Activated gamma-delta T cell treated with Interleukin-2 at 50 U/mL for 16 hours (primary cell): Measurements from ENCODE around the gene MAP4K1.
"Not testable (repeated sequence)": the region's sequence is repeated elsewhere in the genome, so short reads cannot be mapped to it uniquely, and the experiment has no call there.

Source experiments
- DNase-seq: peaks from one replicate; pipeline ENCODE4 v3.0.0-alpha.2; 2020

MAP4K1 gene

DNA sequence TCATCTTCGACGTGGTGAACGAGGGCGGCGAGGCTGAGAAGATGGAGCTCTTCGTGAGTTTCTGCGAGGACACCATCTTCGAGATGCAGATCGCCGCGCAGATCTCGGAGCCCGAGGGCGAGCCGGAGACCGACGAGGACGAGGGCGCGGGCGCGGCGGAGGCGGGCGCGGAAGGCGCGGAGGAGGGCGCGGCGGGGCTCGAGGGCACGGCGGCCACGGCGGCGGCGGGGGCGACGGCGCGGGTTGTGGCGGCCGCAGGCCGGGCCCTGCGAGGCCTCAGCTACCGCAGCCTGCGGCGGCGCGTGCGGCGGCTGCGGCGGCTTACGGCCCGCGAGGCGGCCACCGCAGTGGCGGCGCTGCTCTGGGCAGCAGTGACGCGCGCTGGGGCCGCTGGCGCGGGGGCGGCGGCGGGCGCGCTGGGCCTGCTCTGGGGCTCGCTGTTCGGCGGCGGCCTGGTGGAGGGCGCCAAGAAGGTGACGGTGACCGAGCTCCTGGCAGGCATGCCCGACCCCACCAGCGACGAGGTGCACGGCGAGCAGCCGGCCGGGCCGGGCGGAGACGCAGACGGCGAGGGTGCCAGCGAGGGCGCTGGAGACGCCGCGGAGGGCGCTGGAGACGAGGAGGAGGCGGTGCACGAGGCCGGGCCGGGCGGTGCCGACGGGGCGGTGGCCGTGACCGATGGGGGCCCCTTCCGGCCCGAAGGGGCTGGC is 52.6 kb downstream of the MAP4K1 start:
- DNase-seq, result peak; percentile 19

DNA sequence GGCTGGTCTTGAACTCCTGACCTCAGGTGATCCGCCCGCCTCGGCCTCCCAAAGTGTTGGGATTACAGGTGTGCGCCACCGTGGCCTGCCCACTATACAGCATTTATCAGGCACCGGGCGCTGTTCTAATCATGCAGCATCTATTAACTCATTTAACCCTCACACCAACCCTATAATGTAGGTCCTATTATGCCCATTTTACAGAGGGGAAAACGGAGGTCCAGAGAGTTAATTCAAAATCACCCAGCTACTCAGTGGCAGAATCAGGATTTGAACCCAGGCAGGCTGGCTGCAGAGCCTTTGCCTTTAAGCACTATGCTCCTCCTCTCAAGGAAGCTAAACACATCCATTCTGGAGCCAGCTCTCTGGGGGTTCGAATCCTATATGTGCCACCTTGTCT is 54.3 kb downstream of the MAP4K1 start:
- DNase-seq, result no peak

DNA sequence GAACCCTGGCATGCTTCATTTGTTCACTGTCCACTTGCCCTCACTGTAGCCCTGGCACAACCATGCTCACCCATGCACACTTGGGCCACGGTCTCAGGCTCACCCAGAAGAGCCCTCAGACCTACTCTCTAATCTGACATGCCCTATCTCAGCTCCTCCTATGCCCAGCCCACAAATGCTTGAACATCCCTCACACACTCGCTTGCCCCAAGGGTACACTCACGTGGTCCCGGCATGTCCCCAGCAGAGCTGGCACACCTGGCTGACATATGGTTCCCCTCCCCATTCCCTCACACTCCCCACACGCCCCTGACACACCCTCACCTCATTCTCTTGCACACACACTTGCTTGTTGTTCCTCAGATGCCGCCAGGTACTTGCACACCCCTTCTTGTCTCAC is 55.7 kb downstream of the MAP4K1 start:
- no peak for DNase-seq

DNA sequence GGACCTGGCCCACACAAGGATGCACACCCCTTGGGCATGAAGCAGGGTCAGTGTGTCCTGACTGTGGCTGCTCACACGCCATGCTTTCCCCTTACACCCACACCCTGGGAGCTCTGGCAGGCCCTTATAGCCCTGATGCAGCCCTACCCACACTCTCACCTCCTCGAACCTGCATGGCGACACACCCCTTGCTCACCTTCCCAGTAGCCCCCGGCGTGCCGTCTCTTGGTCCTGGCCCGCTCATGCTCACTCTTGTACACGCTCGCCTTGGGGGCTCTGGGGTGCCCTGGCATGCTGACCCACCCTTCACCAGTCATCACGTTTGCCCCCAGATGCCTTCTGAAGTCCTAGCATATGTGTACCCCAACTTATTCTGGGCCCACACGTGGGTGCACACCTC is 56.1 kb downstream of the MAP4K1 start:
- no peak for DNase-seq

DNA sequence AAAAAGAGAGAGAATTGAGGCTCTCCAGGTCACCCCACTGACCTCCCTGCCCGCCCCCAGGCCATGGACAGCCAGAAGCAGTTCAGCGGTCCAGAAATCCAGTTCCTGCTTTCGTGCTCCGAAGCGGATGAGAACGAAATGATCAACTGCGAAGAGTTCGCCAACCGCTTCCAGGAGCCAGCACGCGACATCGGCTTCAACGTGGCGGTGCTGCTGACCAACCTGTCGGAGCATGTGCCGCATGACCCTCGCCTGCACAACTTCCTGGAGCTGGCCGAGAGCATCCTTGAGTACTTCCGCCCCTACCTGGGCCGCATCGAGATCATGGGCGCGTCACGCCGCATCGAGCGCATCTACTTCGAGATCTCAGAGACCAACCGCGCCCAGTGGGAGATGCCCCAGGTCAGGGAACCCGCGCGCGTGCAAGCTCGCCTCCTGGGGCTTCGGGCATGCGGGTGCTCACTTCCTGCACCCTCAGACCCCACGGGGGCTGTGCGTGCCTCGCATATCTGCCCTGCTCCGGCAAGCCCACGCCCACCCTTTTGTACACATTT is 56.6 kb downstream of the MAP4K1 start:
- DNase-seq, result no peak

DNA sequence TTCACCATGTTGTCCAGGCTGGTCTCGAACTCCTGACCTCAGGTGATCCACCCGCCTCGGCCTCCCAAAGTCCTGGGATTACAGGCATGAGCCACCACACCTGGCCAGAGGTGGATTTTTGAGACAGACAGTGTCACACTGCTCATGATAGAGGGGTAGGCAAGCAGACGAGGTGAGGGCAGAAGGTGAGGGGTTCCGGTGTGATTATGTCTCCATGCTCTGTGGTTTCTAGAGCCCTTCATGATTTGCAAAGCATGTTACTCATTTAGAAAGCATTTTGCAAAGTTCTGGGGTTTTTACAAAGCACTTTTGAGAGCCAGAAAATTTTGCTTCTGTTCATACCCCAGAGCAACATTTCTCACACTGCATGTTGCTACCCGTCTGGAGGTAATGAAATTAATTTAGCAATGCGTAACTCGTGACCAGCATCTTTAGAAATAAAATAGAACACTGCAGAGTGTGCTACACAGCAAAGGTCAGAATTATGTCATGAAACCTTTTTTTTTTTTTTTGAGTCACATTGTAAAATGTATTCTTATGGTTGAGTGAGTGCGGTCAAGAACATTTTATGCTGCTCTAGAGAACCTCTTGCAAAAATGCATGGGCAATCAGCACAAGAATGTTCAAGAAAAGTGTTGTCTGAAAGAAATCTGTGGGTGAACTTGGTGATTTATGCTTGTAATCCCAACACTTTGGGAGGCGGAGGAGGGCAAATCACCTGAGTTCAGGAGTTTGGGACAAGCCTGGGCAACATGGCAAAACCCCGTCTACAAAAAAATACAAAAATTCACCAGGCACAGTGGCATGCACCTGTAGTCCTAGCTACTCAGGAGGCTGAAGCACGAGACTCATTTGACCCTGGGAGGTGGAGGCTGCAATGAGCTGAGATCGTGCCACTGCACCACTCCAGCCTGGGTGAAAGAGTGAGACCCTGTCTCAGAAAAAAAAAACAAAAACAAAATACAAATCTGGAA is 58.0 kb downstream of the MAP4K1 start:
- peak; percentile 53 for DNase-seq

DNA sequence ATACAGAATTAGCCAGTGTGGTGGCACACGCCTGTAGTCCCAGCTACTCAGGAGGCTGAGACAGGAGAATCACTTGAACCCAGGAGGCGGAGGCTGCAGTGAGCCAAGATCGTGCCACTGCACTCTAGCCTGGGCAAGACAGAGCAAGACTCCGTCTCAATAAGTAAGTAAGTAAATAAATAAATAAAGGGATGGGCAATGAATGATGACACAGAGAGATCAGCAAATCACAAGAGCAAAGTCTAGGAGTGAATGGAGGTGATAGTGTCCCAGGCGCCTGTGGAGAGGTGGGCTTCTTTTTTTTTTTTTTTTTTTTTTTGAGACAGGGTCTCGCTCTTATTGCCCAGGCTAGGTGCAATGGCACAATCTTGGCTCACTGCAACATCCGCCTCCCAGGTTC is 58.8 kb downstream of the MAP4K1 start:
- DNase-seq, result not testable (repeated sequence)

DNA sequence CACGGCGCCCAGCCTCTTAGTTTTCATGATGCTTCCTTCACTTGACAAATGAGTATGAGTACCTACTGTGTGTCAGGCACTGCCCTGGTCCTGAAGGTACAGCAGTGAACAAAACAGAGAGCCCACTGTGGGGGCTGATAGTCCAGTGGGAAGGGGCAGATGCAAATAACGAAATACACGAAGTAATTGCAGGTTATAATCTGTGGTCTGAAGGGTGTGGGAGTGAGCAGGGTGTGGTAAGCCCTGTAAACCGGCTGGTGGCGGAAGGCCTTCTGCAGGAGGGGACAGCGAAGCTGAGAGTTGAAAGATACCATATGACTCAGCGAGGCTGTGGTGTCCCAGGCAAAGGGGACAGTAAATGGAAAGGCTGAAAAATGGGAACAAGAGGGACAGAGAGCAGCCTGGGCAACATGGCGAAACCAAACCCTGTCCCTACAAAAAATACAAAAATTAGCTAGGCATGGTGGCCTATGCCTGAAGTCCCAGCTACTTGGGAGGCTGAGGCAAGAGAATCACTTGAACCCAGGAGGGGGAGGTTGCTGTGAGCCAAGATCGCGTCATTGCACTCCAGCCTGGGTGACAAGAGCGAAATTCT is 60.5 kb downstream of the MAP4K1 start:
- peak; percentile 38 for DNase-seq

DNA sequence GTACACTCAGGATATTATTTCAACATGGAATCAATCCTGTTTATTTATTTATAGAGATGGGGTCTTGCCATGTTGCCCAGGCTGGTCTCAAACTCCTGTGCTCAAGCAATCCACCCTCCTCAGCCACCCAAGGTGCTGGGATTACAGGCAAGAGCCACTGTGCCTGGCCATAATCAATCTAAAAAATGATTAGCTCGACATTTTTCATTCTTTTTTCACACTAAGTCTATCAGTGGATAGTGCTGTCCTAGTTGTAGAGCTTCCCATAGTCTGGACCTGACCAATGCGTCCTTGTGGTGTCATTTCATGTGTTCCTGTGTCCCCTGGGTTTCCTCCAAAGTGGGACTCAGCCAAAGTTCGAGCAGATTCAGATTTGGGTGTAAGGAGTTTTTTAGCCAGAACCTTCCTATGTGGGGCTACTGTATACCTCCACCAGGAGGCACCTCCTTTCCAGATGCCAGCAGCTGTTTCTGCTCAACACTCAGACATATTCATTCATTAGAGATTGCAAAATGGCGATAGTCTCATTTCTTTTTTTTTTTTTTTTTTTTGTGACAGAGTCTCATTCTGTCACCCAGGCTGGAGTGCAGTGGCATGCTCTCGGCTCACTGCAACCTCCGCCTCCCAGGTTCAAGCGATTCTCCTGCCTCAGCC is 61.1 kb downstream of the MAP4K1 start:
- no peak for DNase-seq

DNA sequence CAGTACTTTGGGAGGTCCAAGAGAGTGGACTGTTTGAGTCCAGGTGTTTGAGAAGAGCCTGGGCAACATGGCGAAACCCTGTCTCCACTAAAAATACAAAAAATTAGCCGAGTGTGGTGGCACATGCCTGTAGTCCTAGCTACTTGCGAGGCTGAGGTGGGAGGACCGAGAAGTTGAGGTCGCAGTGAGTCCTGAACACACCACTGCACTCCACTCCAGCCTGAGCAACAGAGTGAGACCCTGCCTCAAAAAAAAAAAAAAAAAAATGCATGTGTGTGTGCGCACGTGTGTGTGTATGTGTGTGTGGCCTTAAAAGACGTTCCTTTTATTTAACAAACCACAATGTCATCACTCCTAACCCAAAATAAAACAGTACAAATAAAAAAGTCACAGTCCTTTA is 62.6 kb downstream of the MAP4K1 start:
- DNase-seq, result no peak

DNA sequence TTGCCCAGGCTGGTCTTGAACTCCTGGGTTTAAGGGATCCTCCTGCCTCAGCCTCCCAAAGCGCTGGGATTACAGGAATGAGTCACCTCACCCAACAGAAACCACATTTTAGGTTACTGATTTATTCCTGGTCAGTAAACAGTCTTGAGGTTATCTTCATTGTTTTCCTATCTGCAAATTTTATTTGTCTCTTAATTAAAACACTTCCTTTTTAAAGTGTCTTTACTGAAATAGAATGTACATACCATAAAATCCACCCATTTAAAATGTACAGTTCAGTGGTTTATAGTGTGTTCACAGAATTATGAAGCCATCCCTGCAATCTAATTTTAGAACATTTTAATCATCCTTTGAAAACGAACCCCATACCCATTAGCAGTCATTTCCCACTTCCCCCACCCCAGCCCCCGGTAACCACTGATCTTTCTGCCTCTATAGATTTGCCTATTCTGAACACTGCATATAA is 63.0 kb downstream of the MAP4K1 start:
- DNase-seq, result no peak

DNA sequence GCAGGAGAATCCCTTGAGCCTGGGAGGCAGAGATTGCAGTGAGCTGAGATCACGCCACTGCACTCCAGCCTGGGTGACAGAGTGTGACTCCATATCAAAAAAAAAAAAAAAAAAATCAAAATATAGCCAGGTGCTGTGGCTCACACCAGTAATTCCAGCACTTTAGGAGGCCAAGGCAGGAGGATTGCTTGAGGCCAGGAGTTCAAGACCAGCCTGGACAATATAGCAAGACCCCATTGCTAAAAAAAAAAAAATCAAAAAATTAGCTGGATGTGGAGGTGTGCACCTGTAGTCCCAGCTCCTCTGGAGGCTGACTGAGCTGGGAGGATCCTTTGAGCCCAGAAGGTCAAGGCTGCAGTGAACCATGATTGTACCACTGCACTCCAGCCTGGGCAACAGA is 64.5 kb downstream of the MAP4K1 start:
- not testable (repeated sequence) for DNase-seq

DNA sequence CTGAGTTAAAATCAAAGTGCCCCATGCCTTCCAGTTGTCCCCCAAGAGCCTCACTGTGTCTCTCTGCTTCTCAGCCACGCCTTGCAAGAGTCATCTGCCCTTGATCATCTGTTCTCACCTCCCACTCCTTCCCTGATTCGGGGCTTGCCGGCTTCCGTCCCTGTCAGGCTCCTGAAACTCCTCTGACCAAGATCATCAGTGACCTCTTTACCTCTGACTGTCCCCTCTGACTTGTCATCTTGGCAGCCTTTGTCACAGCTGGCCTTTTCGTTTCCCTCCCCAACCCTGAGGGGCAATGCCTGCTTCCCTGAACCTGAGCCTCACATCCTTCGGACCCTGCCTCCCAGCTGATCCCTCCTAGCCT is 66.3 kb downstream of the MAP4K1 start:
- DNase-seq, result peak; percentile 22

DNA sequence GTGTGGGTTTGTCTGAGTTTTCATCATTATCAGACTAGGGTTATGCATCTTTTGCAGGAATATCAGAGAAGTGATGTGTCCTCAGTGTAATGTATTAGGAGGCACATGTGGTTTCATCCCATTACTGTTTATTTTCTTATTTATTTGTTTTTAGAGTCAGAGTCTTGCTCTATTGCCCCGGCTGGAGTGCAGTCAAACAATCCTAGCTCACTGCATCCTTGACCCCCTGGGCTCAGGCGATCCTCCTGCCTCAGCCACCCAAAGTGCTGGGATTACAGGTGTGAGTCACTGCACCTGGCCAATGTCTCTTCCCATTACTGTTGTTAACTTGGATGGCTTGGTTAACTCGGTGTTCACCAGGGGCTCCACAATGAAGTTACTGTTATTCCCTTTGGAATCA is 67.4 kb downstream of the MAP4K1 start:
- no peak for DNase-seq

DNA sequence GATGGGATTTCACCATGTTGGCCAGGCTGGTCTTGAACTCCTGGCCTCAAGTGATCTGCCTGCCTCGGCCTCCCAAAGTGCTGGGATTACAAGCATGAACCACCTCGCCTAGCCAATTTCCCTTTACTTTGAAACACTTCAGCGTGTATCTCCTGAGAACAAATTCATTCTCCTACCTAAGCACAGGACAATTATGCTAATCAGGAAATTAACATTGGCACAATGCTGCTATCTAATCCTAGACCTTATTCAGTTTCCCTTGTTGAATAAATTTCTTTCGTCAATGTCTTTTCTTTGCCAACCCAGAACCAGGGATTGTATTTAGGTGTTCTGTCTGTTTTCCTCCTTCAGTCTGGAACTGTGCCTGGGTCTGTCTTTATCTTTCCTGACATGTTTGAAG is 67.8 kb downstream of the MAP4K1 start:
- no peak for DNase-seq

DNA sequence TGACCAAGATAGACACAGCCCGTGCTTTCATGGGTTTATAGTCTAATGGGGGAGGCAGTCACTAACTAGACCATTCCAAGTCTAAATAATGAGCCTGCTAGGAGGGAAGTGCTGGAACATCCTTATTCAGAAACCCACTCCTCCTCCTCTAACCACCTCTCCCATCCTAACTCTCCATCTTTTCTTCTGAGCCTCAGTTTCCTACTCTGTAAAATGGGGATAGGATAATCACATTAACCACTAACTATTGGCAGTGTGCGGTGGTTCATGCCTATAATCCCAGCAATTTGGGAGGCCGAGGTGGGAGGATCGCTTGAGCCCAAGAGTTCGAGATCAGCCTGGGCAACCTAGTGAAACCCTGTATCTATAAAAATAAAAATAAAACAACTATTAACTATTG is 68.7 kb downstream of the MAP4K1 start:
- no peak for DNase-seq

DNA sequence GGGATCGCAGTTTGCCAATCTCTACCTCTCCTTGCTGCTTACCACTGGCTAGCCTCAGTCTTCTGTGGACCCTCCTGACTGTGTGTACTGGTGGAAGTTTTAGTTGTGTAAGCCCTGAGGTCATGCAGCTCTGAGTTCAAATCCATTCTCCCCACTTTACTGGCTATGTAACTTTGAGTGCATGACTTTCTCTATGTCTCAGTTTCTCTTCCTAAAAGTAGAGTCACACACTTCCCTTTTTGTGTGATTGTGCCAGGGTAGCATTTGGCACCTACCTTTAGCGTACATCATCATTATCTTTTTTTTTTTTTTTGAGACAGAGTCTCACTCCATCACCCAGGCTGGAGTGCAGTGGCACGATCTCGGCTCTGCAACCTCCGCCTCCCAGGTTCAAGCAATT is 70.3 kb downstream of the MAP4K1 start:
- no peak for DNase-seq

DNA sequence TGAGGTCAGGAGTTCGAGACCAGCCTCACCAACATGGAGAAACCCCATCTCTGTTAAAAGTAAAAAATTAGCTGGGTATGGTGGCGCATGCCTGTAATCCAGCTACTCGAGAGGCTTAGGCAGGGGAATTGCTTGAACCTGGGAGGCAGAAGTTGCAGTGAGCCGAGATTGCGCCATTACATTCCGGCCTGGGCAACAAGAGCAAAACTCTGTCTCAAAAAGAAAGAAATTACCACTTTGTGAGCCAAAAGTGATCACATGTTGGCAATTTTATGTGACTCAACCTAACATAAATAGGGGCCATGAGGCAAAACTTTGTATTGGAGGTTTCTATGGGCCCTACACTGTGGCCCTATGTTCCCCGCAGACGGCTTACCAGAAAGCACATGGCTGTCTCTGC is 72.2 kb downstream of the MAP4K1 start:
- DNase-seq, result no peak

DNA sequence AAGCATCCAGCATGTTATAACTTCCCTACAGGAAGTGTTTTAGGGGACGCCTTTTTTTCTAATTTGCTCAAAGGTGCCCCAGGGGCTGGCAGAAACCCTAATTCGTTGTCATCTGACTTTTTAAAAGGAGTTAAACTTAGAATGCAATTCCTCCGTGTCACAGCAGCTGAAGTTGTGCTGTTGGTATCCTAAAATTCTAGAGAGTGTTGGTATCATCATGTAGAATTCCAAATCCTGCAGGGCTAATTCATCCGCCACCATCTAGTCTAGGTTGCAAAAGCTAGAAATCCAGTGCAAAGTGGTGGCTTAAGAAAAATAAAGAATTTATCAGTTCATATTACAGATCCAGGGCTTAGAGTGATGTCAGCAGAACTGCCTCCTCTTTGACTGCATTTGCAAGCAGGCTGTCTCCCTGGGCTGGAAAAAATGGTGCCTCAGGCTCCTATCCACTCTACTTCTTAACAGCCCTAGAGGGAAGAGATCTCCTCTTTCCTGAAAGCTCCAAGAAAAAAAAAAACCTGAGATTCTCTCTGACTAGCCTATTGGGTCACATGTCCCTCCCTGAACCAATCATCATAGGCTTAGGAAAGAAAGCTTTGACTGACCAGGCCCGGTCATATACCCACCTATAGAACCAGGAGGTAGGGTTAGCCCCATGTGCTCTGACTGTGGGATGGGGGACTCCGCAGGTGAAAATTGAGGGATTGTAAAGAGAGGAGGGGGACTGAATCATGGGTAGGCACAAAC is 73.0 kb downstream of the MAP4K1 start:
- DNase-seq, result no peak

DNA sequence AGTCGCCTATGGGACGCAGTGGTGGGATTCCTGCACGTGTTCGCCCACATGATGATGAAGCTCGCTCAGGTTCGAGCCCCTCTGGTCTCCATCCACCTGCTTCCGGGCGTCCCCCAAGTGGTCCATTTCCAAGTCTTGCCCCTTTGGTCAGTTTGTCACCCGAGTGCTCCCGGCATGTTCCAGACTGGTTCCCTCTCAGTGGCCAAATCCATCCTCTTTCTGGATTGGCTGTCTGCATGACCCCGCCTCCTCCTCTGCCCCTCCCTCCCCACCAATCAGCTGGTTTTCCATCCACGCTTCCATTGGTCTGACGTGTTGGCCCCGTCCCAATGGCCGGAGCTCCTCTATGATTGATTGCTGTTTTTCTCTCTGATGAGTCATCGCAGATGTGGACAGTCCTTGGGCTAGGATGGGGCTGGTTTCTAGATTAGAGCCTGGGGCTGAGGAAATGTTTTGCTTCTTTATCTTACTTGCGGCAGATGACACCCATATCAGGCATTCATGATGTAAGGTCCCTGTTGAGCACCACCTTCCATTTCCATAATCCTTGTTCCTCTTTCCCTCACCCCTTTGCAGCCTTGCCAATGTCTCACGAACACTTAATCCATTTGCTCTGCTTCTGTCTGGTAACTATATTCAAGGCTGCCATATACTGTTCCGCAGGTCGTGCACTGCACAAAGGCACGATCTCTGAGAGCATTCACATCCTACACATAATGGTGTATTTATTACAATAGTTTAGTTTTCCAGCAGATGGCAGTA is 73.8 kb downstream of the MAP4K1 start:
- DNase-seq, result no peak

DNA sequence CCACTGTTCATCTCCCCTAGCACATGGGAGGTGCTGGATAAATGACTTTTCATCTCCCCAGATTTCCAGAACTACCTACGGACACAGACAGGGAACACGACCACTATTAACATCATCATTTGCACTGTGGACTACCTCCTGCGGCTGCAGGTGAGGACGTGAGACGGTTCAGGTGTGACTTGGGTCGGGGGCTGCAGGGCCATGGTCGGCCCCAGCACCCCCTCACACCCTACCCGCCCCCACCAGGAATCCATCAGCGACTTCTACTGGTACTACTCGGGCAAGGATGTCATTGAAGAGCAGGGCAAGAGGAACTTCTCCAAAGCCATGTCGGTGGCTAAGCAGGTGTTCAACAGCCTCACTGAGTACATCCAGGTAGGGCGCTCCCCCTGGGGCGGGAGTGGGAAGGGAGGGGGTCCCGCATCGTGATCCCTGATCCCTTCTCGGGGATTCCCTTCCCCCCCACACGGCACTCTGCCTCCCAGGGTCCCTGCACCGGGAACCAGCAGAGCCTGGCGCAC is 74.4 kb downstream of the MAP4K1 start:
- DNase-seq, result no peak
